GM23248 (cell line): ENCODE results near the gene SCYGR6.

Source experiments
- EZH2 ChIP-seq: fragments of 200-600 bp; sonication (generic); IDR thresholded peaks from 2 replicates; pipeline ENCODE4 v1.6.1; 2018; ENCODE audit warnings: antibody characterized with exemption, mild to moderate bottlenecking; ENCODE audit not compliant: insufficient read depth, poor library complexity, severe bottlenecking
- EZH2phosphoT487 ChIP-seq: fragments of 200-600 bp; sonication (generic); IDR thresholded peaks from 2 replicates; pipeline ENCODE4 v1.6.1; 2018; ENCODE audit warnings: antibody characterized with exemption, moderate library complexity, mild to moderate bottlenecking, low read depth; ENCODE audit not compliant: insufficient read depth

- TF ChIP-seq EZH2 (no peak), EZH2phosphoT487 (no peak)
Observed at GRCh38 chr2:227767830-227768229, 43.3 kb upstream of the SCYGR6 start.
